Measurements from ENCODE around the gene SMIM13.

DNA sequence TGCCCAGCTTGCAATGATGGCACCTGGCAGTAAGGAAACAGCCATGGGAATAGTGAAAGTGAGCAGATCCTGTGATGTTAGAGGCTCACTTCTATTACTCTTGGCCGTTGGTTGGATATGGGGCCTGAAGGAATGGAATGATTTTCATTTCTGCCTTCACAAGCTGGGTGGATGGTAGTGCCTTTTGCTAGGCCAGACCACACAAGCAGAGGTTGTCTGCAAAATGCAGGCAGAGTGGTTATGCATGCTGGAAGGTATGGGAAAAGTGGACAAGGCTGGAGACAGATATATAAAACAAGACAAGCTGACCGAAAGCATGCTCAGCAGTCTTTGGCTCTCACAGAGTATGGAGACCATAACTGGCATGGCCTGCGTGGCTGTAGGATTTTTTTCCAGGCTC lies 68.6 kb downstream of the SMIM13 start:
- TF ChIP-seq YY1 (IDR thresholded peaks at IDR 0.05; ENCODE audit: low read depth) (no peak), EP300 (IDR thresholded peaks at IDR 0.05; ENCODE audit: borderline replicate concordance) (no peak), MAX (IDR thresholded peaks at IDR 0.05) (no peak), TCF12 (IDR thresholded peaks at IDR 0.05; ENCODE audit: low read depth) (no peak), CREB1 (IDR thresholded peaks at IDR 0.05; ENCODE audit: low read depth) (no peak), USF1 (IDR thresholded peaks at IDR 0.05) (no peak), RAD21 (IDR thresholded peaks at IDR 0.05; ENCODE audit: low read depth) (no peak), ZBTB7A (IDR thresholded peaks at IDR 0.05; ENCODE audit: low read depth) (no peak), CEBPB (IDR thresholded peaks at IDR 0.05) (no peak), TAF1 (IDR thresholded peaks at IDR 0.05; ENCODE audit: low read depth) (no peak), FOXM1 (IDR thresholded peaks at IDR 0.05; ENCODE audit: borderline replicate concordance, low read depth) (no peak)
- TF ChIP-seq, protein P1, sequence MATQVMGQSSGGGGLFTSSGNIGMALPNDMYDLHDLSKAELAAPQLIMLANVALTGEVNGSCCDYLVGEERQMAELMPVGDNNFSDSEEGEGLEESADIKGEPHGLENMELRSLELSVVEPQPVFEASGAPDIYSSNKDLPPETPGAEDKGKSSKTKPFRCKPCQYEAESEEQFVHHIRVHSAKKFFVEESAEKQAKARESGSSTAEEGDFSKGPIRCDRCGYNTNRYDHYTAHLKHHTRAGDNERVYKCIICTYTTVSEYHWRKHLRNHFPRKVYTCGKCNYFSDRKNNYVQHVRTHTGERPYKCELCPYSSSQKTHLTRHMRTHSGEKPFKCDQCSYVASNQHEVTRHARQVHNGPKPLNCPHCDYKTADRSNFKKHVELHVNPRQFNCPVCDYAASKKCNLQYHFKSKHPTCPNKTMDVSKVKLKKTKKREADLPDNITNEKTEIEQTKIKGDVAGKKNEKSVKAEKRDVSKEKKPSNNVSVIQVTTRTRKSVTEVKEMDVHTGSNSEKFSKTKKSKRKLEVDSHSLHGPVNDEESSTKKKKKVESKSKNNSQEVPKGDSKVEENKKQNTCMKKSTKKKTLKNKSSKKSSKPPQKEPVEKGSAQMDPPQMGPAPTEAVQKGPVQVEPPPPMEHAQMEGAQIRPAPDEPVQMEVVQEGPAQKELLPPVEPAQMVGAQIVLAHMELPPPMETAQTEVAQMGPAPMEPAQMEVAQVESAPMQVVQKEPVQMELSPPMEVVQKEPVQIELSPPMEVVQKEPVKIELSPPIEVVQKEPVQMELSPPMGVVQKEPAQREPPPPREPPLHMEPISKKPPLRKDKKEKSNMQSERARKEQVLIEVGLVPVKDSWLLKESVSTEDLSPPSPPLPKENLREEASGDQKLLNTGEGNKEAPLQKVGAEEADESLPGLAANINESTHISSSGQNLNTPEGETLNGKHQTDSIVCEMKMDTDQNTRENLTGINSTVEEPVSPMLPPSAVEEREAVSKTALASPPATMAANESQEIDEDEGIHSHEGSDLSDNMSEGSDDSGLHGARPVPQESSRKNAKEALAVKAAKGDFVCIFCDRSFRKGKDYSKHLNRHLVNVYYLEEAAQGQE (IDR thresholded peaks at IDR 0.05; ENCODE audit: low read depth), result no peak

Measured in Ishikawa (cell line).